Measurements from ENCODE around the gene CPNE4.

DNA sequence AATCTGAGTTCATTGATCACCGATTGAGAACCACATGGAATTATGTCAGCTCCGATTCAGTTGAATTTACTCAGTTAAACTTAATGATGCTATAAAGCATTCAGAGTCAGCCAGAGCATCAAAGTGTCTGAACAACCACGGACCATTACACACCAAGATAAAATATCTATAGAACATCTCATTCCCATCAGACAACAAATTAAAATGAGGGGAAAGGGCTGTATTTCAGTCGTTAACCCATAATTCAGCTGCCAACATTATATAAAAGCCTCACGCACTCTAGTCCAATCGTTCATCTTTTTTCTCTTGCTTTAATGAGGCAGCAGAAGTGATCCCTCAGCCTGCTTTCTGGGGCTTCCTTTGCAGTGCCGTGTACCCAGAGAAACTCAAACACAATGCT lies 11.9 kb downstream of the CPNE4 start:
- TF ChIP-seq POLR2A (IDR thresholded peaks at IDR 0.05; ENCODE audit: low read depth, low read length) (no peak), POLR2AphosphoS5 (IDR thresholded peaks at IDR 0.05; ENCODE audit: insufficient read depth, low read depth, low read length) (no peak), MYC (IDR thresholded peaks at IDR 0.05; ENCODE audit: low read depth, low read length) (no peak), GATA2 (IDR thresholded peaks at IDR 0.05; ENCODE audit: insufficient read depth, insufficient read length, low read depth, low read length) (no peak)
- TF ChIP-seq, protein P1, sequence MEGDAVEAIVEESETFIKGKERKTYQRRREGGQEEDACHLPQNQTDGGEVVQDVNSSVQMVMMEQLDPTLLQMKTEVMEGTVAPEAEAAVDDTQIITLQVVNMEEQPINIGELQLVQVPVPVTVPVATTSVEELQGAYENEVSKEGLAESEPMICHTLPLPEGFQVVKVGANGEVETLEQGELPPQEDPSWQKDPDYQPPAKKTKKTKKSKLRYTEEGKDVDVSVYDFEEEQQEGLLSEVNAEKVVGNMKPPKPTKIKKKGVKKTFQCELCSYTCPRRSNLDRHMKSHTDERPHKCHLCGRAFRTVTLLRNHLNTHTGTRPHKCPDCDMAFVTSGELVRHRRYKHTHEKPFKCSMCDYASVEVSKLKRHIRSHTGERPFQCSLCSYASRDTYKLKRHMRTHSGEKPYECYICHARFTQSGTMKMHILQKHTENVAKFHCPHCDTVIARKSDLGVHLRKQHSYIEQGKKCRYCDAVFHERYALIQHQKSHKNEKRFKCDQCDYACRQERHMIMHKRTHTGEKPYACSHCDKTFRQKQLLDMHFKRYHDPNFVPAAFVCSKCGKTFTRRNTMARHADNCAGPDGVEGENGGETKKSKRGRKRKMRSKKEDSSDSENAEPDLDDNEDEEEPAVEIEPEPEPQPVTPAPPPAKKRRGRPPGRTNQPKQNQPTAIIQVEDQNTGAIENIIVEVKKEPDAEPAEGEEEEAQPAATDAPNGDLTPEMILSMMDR (IDR thresholded peaks at IDR 0.05; ENCODE audit: extremely low read depth in 1 of 2, insufficient read depth in 1 of 2, low read depth in 1 of 2, low read length in 2 of 2): no peak

Data from endothelial cell of umbilical vein (primary cell).